Measurements from ENCODE around the gene CEP95. TPM values are rescaled to one million over a fixed set of nuclear protein-coding genes. Genes with fewer than 3 reads are reported as not detected.

CEP95 gene
- total RNA-seq, 1 donor from 2014 or later, result 50.8 TPM

DNA sequence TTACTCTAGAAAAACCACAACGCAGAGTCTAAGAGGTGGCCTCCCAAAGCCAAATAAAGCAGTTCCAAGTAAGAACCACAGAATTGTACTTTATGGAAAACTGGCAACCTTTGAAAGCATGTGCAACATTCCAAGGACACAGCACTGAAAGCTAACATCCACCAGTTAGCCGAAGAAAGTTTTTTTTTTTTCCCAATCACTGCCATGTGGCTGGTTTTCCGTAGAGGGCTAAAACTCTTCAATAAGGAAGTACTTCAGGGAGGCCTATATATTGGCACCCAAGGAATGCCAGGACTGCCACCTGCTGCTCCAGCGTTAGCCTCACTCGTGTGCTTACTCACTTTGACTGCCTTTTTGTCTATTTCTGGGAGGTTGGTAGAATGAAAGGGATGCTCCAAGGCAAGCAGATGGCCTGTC lies 25.2 kb downstream of the CEP95 start:
- intact Hi-C loops (cut with DNase I), result no loop called here
- H3K27ac ChIP-seq, result no peak overlapping the region
- DNase-seq (ENCODE audit: extremely low spot score in 2 of 2), result no peak
- TF ChIP-seq POLR2A (IDR thresholded peaks at IDR 0.05), result no peak
- TF ChIP-seq POLR2AphosphoS5 (IDR thresholded peaks at IDR 0.05; ENCODE audit: insufficient read depth in 1 of 2, low read depth in 1 of 2), result no peak
- no peak for TF ChIP-seq CTCF (IDR thresholded peaks at IDR 0.05)
- no peaks in the 10 kb centered on the region for H3K9me3 ChIP-seq
- H3K36me3 ChIP-seq, result peaks cover 0 to 90% of the 10 kb centered on the region in 2 donors
- no peaks in the 10 kb centered on the region for H3K4me1 ChIP-seq
- no peak overlapping the region for H3K4me3 ChIP-seq
- H3K27me3 ChIP-seq, result no peaks in the 10 kb centered on the region

- Histone ChIP-seq H3K9me3 (no peaks in the 10 kb centered on the region), H3K4me1 (no peaks in the 10 kb centered on the region), H3K27ac (no peak overlapping the region), H3K36me3 (peaks cover 0 to 90% of the 10 kb centered on the region in 2 donors), H3K4me3 (no peak overlapping the region), H3K27me3 (no peaks in the 10 kb centered on the region)
- intact Hi-C loops (cut with DNase I), result no loop called here
- TF ChIP-seq POLR2AphosphoS5 (IDR thresholded peaks at IDR 0.05; ENCODE audit: insufficient read depth in 1 of 2, low read depth in 1 of 2) (no peak), CTCF (IDR thresholded peaks at IDR 0.05) (no peak), POLR2A (IDR thresholded peaks at IDR 0.05) (no peak)
- no peak for DNase-seq (ENCODE audit: extremely low spot score in 2 of 2)
These were observed 25.6 kb downstream of the CEP95 start for GRCh38 chr17:64532409-64532808.

- Histone ChIP-seq H3K4me3 (no peak overlapping the region), H3K4me1 (no peaks in the 10 kb centered on the region), H3K27me3 (no peaks in the 10 kb centered on the region), H3K9me3 (no peaks in the 10 kb centered on the region), H3K27ac (no peak overlapping the region), H3K36me3 (peaks cover 0 to 90% of the 10 kb centered on the region in 2 donors)
- intact Hi-C loops (cut with DNase I), result no loop called here
- no peak for TF ChIP-seq POLR2A (IDR thresholded peaks at IDR 0.05)
- no peak for TF ChIP-seq POLR2AphosphoS5 (IDR thresholded peaks at IDR 0.05; ENCODE audit: insufficient read depth in 1 of 2, low read depth in 1 of 2)
- TF ChIP-seq CTCF (IDR thresholded peaks at IDR 0.05), result no peak
- no peak for DNase-seq (ENCODE audit: extremely low spot score in 2 of 2)
These were observed 27.0 kb downstream of the CEP95 start for GRCh38 chr17:64533784-64534183.

DNA sequence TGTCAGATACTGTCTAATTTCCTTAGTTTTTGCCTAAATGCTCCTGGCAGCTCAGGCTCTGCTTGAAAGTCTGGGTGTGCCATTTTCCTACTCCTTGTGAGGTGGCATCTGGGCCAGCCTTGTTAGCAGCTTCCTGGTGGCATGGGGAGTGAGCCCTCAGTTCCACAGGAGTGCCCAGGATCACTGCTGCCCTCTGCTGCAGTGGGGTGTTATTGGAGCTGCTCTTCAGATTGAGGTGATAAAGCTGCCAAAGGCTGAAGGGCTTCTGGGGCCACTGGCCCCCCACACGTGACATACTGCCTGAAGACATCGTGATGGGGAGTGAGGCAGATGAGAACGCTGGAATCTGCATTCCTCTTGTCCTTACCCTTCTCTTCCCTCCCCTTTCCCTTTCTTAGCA lies 27.4 kb downstream of the CEP95 start:
- DNase-seq (ENCODE audit: extremely low spot score in 2 of 2), result no peak
- Histone ChIP-seq H3K27me3 (no peaks in the 10 kb centered on the region), H3K27ac (no peak overlapping the region), H3K9me3 (no peaks in the 10 kb centered on the region), H3K4me1 (no peaks in the 10 kb centered on the region), H3K4me3 (no peak overlapping the region), H3K36me3 (peaks cover 0 to 86% of the 10 kb centered on the region in 2 donors)
- intact Hi-C loops (cut with DNase I), result no loop called here
- TF ChIP-seq POLR2A (IDR thresholded peaks at IDR 0.05) (no peak), CTCF (IDR thresholded peaks at IDR 0.05) (no peak), POLR2AphosphoS5 (IDR thresholded peaks at IDR 0.05; ENCODE audit: insufficient read depth in 1 of 2, low read depth in 1 of 2) (no peak)

DNA sequence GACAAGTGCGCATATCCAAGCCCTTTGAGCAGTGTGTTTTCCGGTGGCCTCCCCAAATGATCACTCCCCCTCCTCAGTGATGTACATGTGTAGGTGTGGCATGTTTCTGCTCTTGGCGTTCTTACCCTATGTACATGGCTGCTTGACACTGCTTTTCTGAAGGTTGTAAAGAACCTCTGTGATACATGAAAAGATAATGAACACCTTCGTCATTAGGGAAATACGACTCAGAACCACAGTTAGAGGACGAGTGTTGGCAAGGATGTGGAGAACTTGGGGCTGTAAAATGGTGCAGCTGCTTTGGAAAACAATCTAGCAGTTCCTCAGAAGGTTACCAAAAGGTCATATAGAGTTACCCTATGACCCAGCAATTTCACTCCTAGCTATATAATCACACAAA lies 28.6 kb downstream of the CEP95 start:
- TF ChIP-seq POLR2A (IDR thresholded peaks at IDR 0.05) (no peak), POLR2AphosphoS5 (IDR thresholded peaks at IDR 0.05; ENCODE audit: insufficient read depth in 1 of 2, low read depth in 1 of 2) (no peak), CTCF (IDR thresholded peaks at IDR 0.05) (no peak)
- Histone ChIP-seq H3K4me1 (no peaks in the 10 kb centered on the region), H3K4me3 (no peak overlapping the region), H3K36me3 (peaks cover 0 to 75% of the 10 kb centered on the region in 2 donors), H3K27ac (no peak overlapping the region), H3K9me3 (no peaks in the 10 kb centered on the region), H3K27me3 (no peaks in the 10 kb centered on the region)
- DNase-seq (ENCODE audit: extremely low spot score in 2 of 2), result no peak
- intact Hi-C loops (cut with DNase I), result no loop called here

Data from vagina (tissue), 2 donors.